SKM-1 treated with dmso at 0.1 percent for 144 hours (cell line): ENCODE measurements around the gene TUBB2B.
"Not testable (repeated sequence)": the region's sequence is repeated elsewhere in the genome, so short reads cannot be mapped to it uniquely, and the experiment has no call there.

Source experiments
- DNase-seq: peaks from one replicate; lab custom pipeline; 2025; ENCODE audit not compliant: unreplicated experiment; lab: John Stamatoyannopoulos, UW

Gene TUBB2B

DNA sequence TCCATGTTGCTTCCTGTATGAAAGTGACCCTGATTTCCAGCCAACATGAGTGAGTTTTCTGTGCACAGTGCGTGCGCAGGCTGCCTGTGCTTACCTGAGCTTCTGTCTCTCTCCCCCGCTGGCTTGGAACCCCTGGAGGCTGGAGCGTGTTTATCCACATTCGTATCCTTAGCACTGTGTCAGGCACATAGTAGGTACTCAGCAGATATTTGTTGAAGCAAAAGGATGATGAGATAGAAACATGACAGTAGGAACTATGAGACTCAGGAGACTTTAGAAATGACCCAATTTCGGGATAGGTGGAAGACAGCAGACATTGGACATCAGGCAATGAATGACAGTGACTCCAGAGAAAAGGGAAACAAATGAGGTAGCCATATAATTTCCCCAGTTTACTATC is 15.2 kb downstream of the TUBB2B start:
- DNase-seq: no peak

DNA sequence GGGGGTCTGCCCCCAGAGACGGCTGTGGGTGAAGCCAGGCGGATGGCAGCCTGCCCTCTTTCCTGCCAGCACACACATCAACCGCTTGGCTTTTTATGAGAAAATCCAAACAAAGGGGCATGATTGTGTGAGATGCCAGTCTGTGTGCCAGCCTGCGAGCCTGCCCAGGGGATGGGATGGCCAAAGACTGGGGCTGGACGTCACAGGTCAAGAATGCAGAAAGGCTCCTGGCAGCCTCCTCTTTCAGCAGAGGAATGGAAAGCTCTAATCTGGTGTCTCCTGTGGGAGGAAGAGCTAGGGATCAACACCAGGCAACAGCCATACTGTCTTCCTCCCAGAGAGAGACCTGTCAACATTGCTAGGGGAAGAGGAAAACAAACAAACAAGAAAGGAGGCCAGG is 15.8 kb downstream of the TUBB2B start:
- DNase-seq: no peak

DNA sequence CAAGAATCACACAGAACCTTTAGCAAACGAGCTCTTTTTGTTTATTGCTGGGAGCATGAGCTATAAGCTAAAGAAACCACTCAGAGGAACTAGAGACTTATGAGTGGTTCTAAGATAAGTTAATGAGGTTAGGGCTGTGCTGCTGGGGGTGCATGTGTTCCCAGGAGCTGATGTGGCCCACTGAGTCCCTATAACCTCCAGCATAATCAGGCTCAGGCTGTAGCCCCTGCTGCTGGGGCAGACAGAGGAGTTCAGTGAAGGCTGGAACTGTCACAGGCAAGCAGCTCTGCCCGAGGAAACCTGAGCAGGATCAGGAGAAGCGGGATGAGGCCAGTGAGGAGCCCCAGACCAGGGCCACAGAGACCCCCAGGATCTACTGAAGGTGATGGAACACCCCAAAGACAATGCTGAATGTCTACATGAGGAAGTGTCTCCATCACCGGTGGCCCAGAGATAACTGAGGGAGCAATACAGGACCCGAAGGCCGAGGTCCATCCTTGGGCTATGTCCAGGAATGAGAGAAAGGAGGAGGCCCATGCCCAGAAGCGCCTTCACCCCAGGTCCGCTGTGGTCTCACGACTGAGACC is 17.3 kb downstream of the TUBB2B start:
- DNase-seq: no peak

DNA sequence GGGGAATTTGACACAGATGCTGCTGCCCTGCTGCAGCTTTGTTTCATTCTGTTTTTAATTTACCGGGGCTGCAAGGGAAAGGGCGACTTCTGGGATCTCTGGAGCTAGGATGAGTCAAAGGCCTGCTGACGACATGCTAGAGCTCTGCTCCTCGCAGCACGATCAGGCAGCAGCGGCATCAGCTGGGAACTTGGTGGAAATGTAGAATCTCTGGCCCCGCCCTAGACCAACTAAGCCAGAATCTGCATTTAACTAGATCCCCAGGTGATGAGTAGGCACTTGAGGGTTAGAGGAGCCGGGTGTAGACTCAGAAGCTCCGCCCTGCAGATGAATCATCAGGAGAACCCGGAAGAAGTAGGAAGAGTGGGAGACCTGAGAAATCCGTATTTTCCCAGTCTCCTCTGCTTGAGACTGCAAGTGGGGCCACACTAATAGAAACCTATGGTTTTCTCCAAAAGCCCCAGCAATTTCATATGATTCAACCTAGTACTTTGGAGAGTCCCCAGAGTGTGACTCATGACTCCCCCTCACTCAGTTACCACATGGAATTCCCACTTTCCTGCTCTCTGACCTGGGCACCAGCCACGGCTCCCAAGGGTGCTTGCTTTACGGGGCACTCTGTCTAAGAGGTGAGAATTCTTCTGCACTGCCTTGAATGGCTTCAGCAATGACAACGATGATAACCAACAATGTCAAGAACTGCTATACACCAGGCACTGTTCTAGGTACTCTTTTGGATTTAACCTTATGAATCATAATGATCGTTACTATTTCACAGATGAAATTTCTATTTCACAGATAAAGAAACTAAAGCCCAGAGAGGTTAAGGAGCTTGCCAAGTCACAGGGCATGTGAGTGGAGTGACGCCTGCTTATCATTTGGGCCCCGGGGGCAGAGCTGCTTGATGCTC is 18.1 kb downstream of the TUBB2B start:
- no peak for DNase-seq

DNA sequence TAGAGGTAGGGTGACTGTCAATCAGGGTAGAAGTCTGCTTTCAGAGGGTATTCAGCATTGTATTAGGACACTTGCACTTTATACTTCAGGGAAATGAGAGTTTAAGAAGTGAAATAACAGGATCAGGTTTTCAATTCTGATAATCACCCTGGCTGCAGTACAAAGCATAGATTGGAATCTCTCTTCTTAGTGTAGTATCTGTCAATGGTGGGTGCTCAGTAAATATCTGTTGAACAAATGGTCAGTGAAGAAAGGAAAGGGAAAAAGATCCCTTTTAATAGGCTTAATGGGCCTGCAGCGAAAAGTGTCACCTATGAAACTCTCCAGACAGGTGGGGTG is 18.7 kb downstream of the TUBB2B start:
- no peak for DNase-seq

DNA sequence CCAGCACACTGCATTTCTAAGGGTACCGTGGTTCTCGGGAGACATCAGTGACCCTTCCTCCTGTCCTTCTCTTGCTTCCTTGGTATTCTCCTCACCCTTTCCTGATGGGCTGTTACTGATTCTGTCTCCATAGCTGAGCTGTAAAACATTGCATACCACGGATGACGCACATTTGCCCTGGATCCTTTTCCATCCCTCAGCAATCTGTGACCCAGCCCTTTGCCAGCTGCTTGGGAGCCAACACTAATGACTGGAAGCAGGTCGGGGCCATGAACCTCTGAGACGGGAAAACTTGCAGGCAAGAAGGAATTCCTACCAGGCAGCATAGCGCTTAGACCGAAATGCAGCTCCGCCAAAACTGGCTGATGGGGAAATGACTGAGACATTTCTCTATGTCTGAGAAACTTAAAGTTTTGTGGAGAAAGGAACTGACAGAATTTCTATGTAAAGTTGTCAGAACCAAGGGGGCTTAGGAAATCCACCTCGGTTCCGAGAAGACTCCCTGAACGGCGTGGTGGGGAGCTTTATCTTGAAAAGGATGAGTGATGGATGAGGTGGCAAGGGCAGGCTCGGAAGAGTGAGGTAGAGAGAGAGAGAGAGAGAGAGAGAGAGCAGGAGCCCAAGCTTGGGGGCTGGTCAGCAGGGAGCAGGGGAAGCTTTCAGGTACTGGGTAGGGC is 19.2 kb downstream of the TUBB2B start:
- DNase-seq: no peak

DNA sequence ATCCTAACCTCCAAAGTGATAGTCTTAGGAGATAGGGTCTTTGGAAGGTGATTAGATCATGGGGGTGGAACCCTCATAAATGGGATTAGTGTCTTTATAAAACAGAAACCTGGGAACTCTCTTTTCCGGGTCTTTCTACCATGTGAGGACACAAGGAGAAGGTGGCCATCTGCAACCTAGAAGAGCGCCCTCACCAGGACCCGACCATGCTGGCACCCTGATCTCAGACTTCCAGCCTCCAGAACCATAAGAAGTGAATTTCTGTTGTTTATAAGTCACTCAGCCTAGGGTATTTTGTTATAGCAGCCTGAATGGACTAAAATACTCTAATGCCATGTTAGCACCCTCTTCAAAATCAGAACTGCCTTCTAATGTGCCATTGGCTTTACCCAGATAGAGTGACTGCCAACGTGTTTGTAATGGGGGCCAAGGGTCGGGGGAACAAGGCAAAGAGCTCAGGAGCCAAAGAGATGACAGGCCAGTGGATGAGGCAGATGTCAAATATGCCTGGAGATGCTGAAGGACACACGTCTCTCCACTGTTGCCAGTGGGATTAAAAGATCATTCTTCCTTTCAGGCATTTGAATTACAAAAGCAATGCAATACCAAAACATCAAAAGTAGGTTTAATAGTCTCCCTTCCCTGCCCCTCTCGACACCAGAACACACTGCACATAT is 21.0 kb downstream of the TUBB2B start:
- DNase-seq: no peak

DNA sequence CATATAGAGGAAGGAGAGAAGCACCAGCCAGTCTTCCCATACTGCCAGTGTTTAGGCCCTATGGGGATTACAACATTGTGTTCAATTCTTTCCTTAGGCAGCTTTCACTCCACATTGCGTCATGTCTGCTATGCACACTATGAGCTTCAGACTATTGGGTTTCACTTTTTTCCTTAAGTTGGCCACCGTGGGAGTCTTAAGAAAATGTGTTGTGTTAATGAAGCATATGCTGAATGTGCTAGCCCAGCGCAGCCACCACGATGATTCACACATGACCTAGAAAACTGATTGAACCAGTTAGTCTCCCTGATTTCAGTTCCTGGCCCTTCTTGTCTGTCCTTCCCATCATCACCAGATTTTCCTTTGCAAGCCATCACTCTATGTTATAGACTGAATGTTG is 21.5 kb downstream of the TUBB2B start:
- DNase-seq: peak; percentile 5

DNA sequence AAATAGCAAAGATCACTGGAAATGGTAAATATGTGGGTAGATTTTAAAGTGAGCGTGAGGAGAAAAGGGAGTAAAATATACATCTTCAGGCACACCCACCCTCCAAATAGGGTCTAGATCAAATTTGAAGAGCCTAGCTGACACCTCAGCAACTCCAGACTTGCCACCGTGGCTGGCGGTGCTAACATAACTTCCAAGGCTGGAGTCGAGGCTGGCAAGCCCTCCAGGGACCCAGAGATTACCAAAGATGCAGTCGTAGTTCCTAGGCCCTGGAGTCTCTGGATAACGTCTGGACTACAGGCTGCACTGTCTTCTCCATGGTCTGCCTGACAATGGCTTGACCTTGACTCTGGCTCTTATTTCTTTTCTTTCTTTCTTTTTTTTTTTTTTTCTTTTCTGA is 22.5 kb downstream of the TUBB2B start:
- DNase-seq: no peak

DNA sequence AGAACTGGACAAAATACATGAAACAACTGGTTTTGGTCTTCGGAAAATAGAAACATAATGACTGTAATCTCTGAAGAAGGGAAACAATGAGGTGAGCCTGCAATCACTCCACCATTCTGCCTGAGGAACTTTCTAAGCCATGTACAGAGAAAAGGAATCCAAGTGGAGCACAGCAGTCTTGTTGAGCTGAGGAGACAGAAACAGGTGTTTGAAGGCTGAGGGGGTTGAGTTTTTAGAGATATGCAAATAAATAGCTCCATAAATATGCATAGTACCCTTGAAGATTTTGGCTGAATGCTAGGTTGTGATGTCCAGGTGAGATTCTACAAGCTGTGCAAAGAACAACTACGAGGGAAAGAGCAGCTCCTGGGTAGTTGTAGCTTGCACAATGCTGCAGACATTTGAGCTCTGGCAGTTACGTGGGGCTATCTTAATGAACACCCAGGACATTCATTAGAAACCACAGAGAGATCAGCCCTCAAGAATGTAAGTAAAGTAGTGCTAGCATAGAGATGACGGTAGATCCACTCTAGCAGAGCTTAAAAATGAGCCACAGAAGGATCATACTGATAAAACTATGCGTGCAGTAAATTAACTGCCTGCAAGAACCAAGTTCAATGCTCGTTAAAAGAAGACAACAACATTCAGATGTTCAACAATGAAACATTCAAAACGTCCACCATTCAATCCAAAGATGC is 24.3 kb downstream of the TUBB2B start:
- no peak for DNase-seq

DNA sequence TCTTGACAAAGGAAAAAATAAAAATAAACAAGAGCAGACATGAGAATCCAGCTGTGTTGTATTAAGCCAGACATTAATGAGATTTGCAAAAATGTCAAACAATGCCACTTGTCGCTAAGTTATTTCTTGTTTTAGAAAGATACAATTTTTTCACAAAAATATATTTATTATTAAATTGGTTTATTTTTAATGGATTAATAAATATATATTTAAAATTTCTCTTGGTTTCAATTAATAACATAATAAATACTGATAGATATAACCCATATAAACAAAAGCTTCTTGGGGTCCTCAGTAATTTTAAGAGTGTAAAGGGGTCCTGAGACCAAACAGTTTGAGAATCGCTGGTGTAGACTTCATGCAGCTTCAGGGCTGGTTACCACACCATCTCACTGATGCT is 26.1 kb downstream of the TUBB2B start:
- no peak for DNase-seq

DNA sequence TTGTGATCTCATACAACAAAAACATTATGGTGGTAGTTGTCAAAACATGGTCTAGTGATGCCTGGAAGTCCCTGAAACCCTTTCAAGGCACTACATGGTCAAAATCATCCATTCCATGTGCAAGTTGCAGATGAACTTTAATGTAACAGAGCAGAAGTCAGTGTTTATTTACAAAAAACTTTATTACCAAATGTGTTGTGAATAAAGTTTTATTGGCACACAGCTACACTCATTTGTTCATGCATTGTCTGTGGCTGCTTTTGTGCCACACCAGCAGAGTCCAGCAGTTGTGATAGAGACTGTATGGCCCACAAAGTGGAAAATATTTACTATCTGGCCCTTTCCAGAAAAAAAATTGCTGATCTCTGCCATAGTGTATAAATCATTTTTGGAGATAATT is 26.8 kb downstream of the TUBB2B start:
- no peak for DNase-seq

DNA sequence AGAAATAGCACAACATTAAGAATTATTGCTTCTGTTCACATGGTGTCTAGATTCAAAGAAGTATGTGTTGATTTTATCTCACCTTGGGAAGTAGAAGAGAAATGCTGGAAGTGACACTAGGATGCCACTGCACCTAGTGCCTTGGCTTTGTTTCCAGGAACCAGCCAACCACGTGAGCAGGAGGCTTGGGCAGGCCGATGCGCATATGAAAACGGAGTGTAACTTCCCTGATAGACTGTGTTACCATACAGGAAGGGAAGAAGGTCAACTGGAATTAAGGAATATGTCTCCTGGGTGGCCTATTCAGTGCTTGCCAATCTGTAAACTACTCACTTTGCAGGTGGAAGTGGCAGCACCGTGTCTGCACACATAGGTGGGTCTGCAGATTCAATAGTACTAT is 28.1 kb downstream of the TUBB2B start:
- DNase-seq: no peak

DNA sequence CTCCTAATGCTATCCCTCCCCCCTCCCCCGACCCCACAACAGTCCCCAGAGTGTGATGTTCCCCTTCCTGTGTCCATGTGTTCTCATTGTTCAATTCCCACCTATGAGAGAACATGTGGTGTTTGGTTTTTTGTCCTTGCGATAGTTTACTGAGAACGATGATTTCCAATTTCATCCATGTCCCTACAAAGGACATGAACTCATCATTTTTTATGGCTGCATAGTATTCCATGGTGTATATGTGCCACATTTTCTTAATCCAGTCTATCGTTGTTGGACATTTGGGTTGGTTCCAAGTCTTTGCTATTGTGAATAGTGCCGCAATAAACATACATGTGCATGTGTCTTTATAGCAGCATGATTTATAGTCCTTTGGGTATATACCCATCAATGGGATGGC is 29.7 kb downstream of the TUBB2B start:
- not testable (repeated sequence) for DNase-seq

DNA sequence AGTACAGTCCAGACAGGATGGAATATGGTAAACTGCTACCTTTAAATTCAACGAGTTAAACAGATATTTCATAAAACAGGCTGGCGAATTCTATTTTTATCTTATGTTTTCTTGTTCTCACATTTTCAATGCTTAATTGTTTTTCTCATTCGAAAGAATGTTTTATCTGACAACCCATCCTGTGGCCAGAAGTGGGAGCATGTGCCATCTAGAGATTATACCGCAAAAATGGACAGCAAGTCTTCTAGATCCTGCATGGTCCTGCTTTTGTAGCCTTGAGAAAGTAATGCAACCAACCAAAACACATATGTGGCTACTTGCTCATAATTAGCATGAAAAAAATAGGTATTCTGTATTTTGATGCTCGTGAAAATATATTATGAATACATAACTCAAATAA is 30.7 kb downstream of the TUBB2B start:
- no peak for DNase-seq

DNA sequence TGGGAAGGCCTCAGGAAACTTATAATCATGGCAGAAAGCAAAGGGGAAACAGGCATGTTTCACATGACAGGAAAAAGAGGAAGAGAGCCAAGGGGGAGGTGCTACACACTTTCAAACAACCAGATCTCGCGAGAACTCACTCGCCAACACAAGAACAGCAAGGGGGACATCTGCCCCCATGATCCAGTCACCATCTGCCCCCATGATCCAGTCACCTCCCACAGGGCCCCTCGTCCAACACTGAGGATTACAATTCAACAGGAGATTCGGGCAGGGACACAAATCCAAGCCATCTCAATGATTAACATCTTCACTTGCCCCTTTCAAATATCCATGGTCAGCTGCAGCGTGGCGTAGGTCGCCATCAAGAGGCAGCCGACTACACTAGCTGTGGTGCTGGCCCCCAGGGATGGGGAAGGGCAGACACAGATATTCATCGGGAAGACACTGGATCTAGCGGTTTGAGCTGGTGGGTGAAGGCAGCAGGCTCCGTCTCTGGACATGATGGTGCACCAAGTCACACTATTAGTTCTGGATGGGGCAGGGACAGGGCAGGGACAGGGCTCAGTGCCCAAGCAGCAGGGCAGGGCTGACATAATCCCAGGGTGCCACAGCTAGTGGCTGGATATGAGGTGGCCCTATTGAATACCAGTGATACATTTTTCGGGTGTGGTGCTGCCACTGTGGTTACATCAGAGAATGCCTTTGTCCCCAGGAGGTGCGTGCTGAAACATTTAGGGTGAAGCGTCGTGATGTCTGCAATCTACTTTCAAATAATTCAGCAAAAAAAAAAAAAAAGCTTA is 31.6 kb downstream of the TUBB2B start:
- no peak for DNase-seq

DNA sequence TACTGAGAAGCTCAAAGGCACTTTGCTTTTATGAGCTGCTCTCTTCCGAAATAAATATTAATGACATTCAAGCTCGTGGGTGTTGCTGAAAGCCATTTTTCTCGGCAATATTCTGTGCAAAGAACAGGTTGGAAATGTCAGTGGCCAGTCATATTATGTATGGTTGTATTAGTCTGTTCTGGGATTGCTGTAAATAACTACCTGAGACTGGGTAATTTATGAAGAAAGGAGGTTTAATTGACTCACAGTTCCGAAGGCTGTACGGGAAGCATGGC is 32.1 kb downstream of the TUBB2B start:
- DNase-seq: no peak

DNA sequence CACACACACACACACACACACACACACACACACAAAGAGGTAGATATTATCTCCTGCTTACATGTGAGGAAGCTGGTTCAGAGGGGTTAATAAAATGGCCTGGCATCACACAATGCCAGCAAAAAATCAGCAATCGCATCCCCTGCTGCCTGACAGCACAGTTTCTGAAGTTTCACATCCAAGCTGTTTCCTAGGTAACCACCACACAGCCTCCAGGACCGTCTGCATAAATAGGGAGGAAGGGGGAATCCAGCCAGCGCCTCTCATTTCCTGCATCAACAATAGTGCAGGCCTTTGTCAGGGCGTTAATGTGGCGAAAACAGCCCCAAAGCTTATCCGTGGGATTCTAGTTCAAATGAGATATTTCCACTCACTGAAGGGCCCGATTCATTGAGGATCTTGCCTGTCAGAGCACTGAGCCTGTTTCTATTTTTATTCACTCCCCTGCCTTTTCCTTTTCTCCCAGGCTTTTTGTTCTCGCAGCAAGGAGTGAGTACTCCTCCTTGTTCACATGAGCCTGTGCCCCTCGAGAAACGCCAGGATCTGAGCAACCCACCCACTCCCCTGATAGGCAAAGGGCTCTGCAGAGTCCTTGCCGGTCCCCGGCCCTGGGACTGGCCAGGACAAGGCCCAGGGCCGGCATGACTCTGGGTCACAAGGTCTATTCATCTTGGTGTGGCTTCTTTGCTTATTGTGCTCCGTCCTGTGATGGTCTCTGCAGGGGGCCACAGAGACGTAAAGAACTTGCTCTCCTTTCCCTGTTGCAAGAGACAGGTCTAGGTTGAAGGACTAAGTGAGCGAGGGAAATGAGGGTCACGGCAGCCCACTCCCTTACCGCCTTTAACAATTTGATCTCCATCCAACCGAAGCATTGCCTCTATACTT is 32.7 kb downstream of the TUBB2B start:
- no peak for DNase-seq

DNA sequence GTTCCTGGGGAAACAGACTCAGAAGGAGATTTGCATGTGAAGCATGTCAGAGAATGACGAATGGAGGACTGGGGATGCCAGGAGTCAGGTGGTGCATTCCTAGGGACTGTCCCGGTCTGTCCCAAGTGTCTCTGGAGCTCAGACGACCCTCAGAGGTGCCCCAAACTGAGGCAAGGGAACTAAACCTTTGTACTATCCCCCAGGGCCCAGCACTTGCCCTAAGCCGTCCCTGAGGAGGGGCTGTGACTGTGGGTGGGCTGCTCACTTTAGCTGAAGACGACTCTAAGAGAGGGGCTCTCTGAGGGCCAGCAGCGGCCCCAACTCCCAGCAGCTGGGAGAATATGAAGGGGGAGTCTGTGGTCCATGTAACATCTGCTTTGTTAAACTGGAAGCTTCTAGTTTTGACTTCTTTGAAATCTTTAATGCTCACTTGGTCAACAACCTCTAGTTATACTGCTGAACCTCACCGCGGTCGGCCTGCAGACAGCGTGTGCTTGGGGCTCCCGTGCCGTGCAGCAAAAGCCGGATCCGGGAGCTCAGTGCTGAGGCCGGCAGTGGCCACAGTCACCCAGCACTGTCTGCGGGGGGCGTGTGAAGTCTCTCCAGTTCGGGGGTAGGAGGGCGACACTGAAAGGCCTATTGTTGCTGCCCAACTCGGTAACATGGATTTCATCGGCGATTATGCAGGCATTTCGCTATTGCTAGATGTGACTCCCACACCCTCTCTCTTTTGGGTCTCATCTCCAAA is 34.2 kb downstream of the TUBB2B start:
- no peak for DNase-seq
